HEK293 (cell line): ENCODE measurements around the gene PTH2R.

Experiments
- CTCF ChIA-PET: fragments of 350-600 bp; formaldehyde crosslinking; extraction: SDS; loops from one replicate; lab custom pipeline; 2021; ENCODE audit warnings: antibody characterized with exemption; lab: Yijun Ruan, JAX
- POLR2A ChIA-PET: fragments of 300-600 bp; formaldehyde crosslinking; extraction: SDS; loops from one replicate; lab custom pipeline; 2020; ENCODE audit warnings: antibody characterized with exemption, inconsistent platforms; lab: Yijun Ruan, JAX
- H3K27ac ChIP-seq: fragments of 200-500 bp; sonication (Bioruptor generic); 2 replicates; pipeline ENCODE4 v1.5.1; 2014; ENCODE audit warnings: low read depth, low read length, control low read depth, inconsistent platforms; ENCODE audit errors: extremely low read depth
- H3K36me3 ChIP-seq, 2 experiments: fragments of 200-500 bp in 1 of 2; sonication (Bioruptor generic) in 1 of 2; 1 replicate in 1 of 2; 2 replicates in 1 of 2; pipeline ENCODE4 v1.5.1; 2014 to 2017; ENCODE audit warnings: inconsistent platforms in 2 of 2, low read length in 2 of 2; ENCODE audit not compliant: control insufficient read depth in 2 of 2, insufficient read depth in 1 of 2
- H3K4me1 ChIP-seq: fragments of 200-500 bp; sonication (Bioruptor generic); 2 replicates; pipeline ENCODE4 v1.5.1; 2014; ENCODE audit warnings: mild to moderate bottlenecking, low read length, inconsistent platforms; ENCODE audit not compliant: control insufficient read depth, insufficient read depth
- H3K4me3 ChIP-seq: 2 replicates; pipeline ENCODE4 v1.5.1; 2011; ENCODE audit warnings: low read depth, mild to moderate bottlenecking, control low read depth, low read length, moderate library complexity
- H3K9me3 ChIP-seq: fragments of 200-500 bp; sonication (Bioruptor generic); 2 replicates; pipeline ENCODE4 v1.5.1; 2014; ENCODE audit warnings: low read depth, low read length, inconsistent platforms; ENCODE audit not compliant: control insufficient read depth, insufficient read depth
- BCL6B ChIP-seq: fragments of 450-650 bp; formaldehyde crosslinking; IDR thresholded peaks from 2 replicates; pipeline ENCODE4 v1.5.1; 2017; ENCODE audit warnings: missing biosample characterization, missing genetic modification characterization
- MYNN ChIP-seq: fragments of 450-650 bp; formaldehyde crosslinking; IDR thresholded peaks from 2 replicates; pipeline ENCODE4 v1.5.1; 2016; ENCODE audit warnings: missing biosample characterization, missing genetic modification characterization, borderline replicate concordance
- PBX3 ChIP-seq: sonication (generic); formaldehyde crosslinking; IDR thresholded peaks from 2 replicates; pipeline ENCODE4 v1.8.1; 2022; ENCODE audit warnings: mild to moderate bottlenecking, moderate library complexity, missing genetic modification reagents
- PRDM6 ChIP-seq: fragments of 450-650 bp; formaldehyde crosslinking; IDR thresholded peaks from 2 replicates; pipeline ENCODE4 v1.5.1; 2017; ENCODE audit warnings: missing biosample characterization, missing genetic modification characterization
- ZBTB7A ChIP-seq: fragments of 450-650 bp; formaldehyde crosslinking; IDR thresholded peaks from 2 replicates; pipeline ENCODE4 v1.5.1; 2016; ENCODE audit warnings: low read depth, missing biosample characterization, missing genetic modification characterization
- ZFP37 ChIP-seq: fragments of 450-650 bp; formaldehyde crosslinking; IDR thresholded peaks from 2 replicates; pipeline ENCODE4 v1.5.1; 2016; ENCODE audit warnings: missing biosample characterization, missing genetic modification characterization
- ZNF112 ChIP-seq: fragments of 450-650 bp; formaldehyde crosslinking; IDR thresholded peaks from 2 replicates; pipeline ENCODE4 v1.5.0; 2017; ENCODE audit warnings: missing biosample characterization, missing genetic modification characterization
- ZNF121 ChIP-seq: fragments of 450-650 bp; formaldehyde crosslinking; IDR thresholded peaks from 2 replicates; pipeline ENCODE4 v1.5.1; 2016; ENCODE audit warnings: missing biosample characterization, missing genetic modification characterization
- ZNF155 ChIP-seq: fragments of 450-650 bp; formaldehyde crosslinking; IDR thresholded peaks from 2 replicates; pipeline ENCODE4 v1.5.1; 2016; ENCODE audit warnings: missing biosample characterization, missing genetic modification characterization
- ZNF211 ChIP-seq: fragments of 450-650 bp; formaldehyde crosslinking; IDR thresholded peaks from 2 replicates; pipeline ENCODE4 v1.5.1; 2016; ENCODE audit warnings: low read depth, missing biosample characterization, missing genetic modification characterization
- ZNF221 ChIP-seq: fragments of 450-650 bp; formaldehyde crosslinking; IDR thresholded peaks from 2 replicates; pipeline ENCODE4 v1.5.1; 2017; ENCODE audit warnings: missing biosample characterization, missing genetic modification characterization, borderline replicate concordance
- ZNF274 ChIP-seq, 2 experiments: fragments of 200-500 bp in 1 of 2; fragments of 450-650 bp in 1 of 2; sonication (Bioruptor generic) in 1 of 2; formaldehyde crosslinking in 1 of 2; IDR thresholded peaks; 2 replicates each; pipeline versions ENCODE4 v1.5.1 to v1.6.1; 2014 to 2016; ENCODE audit warnings: borderline replicate concordance in 1 of 2, inconsistent platforms in 1 of 2, low read length in 1 of 2, missing biosample characterization in 1 of 2, missing genetic modification characterization in 1 of 2
- ZNF404 ChIP-seq: fragments of 450-650 bp; formaldehyde crosslinking; IDR thresholded peaks from 2 replicates; pipeline ENCODE4 v1.5.1; 2017; ENCODE audit warnings: missing biosample characterization, missing genetic modification characterization
- ZNF449 ChIP-seq: fragments of 450-650 bp; formaldehyde crosslinking; IDR thresholded peaks from 2 replicates; pipeline ENCODE4 v1.5.1; 2017; ENCODE audit warnings: missing biosample characterization, mild to moderate bottlenecking, missing genetic modification characterization, moderate library complexity
- ZNF530 ChIP-seq: fragments of 450-650 bp; formaldehyde crosslinking; IDR thresholded peaks from 2 replicates; pipeline ENCODE4 v1.5.1; 2016; ENCODE audit warnings: low read depth, missing biosample characterization, missing genetic modification characterization
- ZNF561 ChIP-seq: fragments of 450-650 bp; IDR thresholded peaks from 2 replicates; pipeline ENCODE4 v1.5.1; 2018; ENCODE audit warnings: missing biosample characterization, missing genetic modification characterization, borderline replicate concordance
- ZNF626 ChIP-seq: fragments of 450-650 bp; sonication (Bioruptor Pico); formaldehyde crosslinking; IDR thresholded peaks from 2 replicates; pipeline ENCODE4 v1.5.1; 2018; ENCODE audit warnings: missing biosample characterization, missing genetic modification characterization, inconsistent platforms
- ZNF768 ChIP-seq: fragments of 450-650 bp; formaldehyde crosslinking; IDR thresholded peaks from 2 replicates; pipeline ENCODE4 v1.5.1; 2018; ENCODE audit warnings: missing biosample characterization, mild to moderate bottlenecking, missing genetic modification characterization
- ZNF785 ChIP-seq: fragments of 450-650 bp; formaldehyde crosslinking; IDR thresholded peaks from 2 replicates; pipeline ENCODE4 v1.5.1; 2016; ENCODE audit warnings: missing biosample characterization, missing genetic modification characterization
- TF ChIP-seq, protein P1 (sequence below): IDR thresholded peaks from 2 replicates; pipeline ENCODE4 v1.6.1; 2011; ENCODE audit warnings: mild to moderate bottlenecking, low read depth, low read length, borderline replicate concordance
- TF ChIP-seq, protein P2 (sequence below): fragments of 450-650 bp; formaldehyde crosslinking; IDR thresholded peaks from 2 replicates; pipeline ENCODE4 v1.5.1; 2016; ENCODE audit warnings: missing biosample characterization, missing genetic modification characterization

Gene PTH2R

DNA sequence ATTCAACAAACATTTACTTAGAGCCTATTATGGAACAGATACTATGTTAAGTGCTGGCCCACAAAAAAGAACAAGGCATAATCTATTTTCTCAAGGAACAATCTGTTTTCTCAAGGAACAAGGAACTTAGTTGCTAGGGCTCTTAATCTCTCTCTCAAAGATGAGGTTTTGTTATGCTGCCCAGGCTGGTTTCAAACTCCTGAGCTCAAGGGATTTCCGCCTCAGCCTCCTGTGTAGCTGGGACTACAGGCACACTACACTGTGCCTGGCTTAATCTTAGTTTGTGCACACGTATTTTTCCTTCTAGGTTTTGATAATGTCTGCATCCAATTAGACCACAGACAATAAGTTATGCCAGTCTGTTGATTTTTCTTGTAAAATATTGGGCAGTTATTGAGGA is 89.5 kb downstream of the PTH2R start (continued):
- TF ChIP-seq ZNF211 (tag by site-specific recombination), result no peak
- TF ChIP-seq, protein P1, sequence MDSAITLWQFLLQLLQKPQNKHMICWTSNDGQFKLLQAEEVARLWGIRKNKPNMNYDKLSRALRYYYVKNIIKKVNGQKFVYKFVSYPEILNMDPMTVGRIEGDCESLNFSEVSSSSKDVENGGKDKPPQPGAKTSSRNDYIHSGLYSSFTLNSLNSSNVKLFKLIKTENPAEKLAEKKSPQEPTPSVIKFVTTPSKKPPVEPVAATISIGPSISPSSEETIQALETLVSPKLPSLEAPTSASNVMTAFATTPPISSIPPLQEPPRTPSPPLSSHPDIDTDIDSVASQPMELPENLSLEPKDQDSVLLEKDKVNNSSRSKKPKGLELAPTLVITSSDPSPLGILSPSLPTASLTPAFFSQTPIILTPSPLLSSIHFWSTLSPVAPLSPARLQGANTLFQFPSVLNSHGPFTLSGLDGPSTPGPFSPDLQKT, result no peak
- no peak for TF ChIP-seq ZNF768 (tag by site-specific recombination)
- TF ChIP-seq ZNF121 (tag by site-specific recombination), result no peak
- no peak for TF ChIP-seq BCL6B (tag by site-specific recombination)
- no peak for TF ChIP-seq ZNF561
- TF ChIP-seq ZNF404, result no peak
- TF ChIP-seq ZNF530 (tag by site-specific recombination), result no peak
- TF ChIP-seq ZNF155 (tag by site-specific recombination), result no peak
- no peak for TF ChIP-seq MYNN
- no peak for TF ChIP-seq ZNF112 (tag by site-specific recombination)
- no peak for TF ChIP-seq ZNF274 (IDR thresholded peaks at IDR 0.05; ENCODE audit: low read length)
- TF ChIP-seq ZNF274 (tag by site-specific recombination; IDR thresholded peaks at IDR 0.05; ENCODE audit: borderline replicate concordance), result no peak
- TF ChIP-seq ZNF785 (tag by site-specific recombination), result no peak
- no peak for TF ChIP-seq ZNF449 (tag by site-specific recombination)
- TF ChIP-seq, all 188 proteins: peak for 0

- no peaks in the 10 kb centered on the region for H3K4me1 ChIP-seq
- H3K36me3 ChIP-seq, result no peaks in the 10 kb centered on the region
- ChIA-PET POLR2A (no interaction called here), CTCF (interaction anchor here (1.1 kb wide), 1 partner anchor 9 kb away, joined by 7 read pairs; no protein-coding TSS in a partner anchor)
- no peak overlapping the region for H3K27ac ChIP-seq
- no peaks in the 10 kb centered on the region for H3K9me3 ChIP-seq
- TF ChIP-seq ZNF221 (tag by site-specific recombination) (no peak), ZBTB7A (tag by site-specific recombination) (no peak), ZFP37 (tag by site-specific recombination) (no peak), ZNF626 (tag by site-specific recombination) (no peak), PRDM6 (tag by site-specific recombination) (no peak), PBX3 (CRISPR knock-in tag) (no peak)
- TF ChIP-seq, protein P2, sequence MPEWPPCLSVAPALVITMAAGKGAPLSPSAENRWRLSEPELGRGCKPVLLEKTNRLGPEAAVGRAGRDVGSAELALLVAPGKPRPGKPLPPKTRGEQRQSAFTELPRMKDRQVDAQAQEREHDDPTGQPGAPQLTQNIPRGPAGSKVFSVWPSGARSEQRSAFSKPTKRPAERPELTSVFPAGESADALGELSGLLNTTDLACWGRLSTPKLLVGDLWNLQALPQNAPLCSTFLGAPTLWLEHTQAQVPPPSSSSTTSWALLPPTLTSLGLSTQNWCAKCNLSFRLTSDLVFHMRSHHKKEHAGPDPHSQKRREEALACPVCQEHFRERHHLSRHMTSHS, result no peak
- H3K4me3 ChIP-seq, result no peak overlapping the region
Observed at GRCh38 chr2:208501206-208501605, 94.6 kb downstream of the PTH2R start.
